Ovary (tissue), 9 donors: ENCODE results near the gene CCNC. TPM values are rescaled to one million over a fixed set of nuclear protein-coding genes. Genes with fewer than 3 reads are reported as not detected.

Experiments
- DNase-seq, 5 donors: peaks; one replicate each; pipeline ENCODE4 v3.0.0-alpha.2; 2019 to 2020
- H3K27ac ChIP-seq, 2 donors: fragments of 200-600 bp; one replicate each; pipeline versions ENCODE4 v1.5.1 to v1.8.0; 2019 to 2022
- H3K27me3 ChIP-seq: fragments of 200-600 bp; one replicate; pipeline ENCODE4 v1.8.0; 2022
- H3K36me3 ChIP-seq: fragments of 200-600 bp; sonication (generic); one replicate; pipeline ENCODE4 v1.5.1; 2019
- H3K4me1 ChIP-seq: one replicate; pipeline ENCODE4 v1.8.1; 2013; ENCODE audit warnings: mild to moderate bottlenecking, moderate library complexity; ENCODE audit not compliant: insufficient read depth
- H3K4me3 ChIP-seq: fragments of 200-600 bp; sonication (generic); one replicate; pipeline ENCODE4 v1.5.1; 2017
- H3K9me3 ChIP-seq, 2 donors: fragments of 200-600 bp in 1 of 2; sonication (generic) in 1 of 2; one replicate each; pipeline versions ENCODE4 v1.5.1 to v1.8.1; 2013 to 2019; ENCODE audit warnings: mild to moderate bottlenecking in 1 of 2, moderate library complexity in 1 of 2
- CTCF ChIP-seq, 3 donors: fragments of 450-650 bp in 2 of 3; fragments of 200-600 bp in 1 of 3; IDR thresholded peaks; one replicate each; pipeline versions ENCODE4 v1.5.1 to v1.8.0; 2016 to 2022; ENCODE audit warnings: antibody characterized with exemption in 3 of 3, mild to moderate bottlenecking in 1 of 3
- EP300 ChIP-seq: sonication (generic); formaldehyde crosslinking; IDR thresholded peaks from one replicate; pipeline ENCODE4 v1.6.1; 2017; ENCODE audit warnings: antibody characterized with exemption
- POLR2A ChIP-seq: fragments of 450-650 bp; IDR thresholded peaks from one replicate; pipeline ENCODE4 v1.6.1; 2017; ENCODE audit warnings: antibody characterized with exemption, mild to moderate bottlenecking, moderate library complexity
- WGBS, 3 donors: extraction: QIAGEN DNeasy Blood & Tissue Kit in 1 of 3; methylation state at CpG; one replicate each; pipeline versions ENCODE4 v1.1.5 to v1.1.7; 2013 to 2017; 5-methylcytosine and 5-hydroxymethylcytosine counted together
- intact Hi-C, 4 donors: fragments of 100-400 bp; cut with DNase I; formaldehyde crosslinking; loops; one replicate each; pipeline versions ENCODE4 v1.11.0 to v1.15.1; 2022 to 2023
- polyA plus RNA-seq, 2 donors: library from polyadenylated mRNA; stranded (reverse); fragments of 200-250 nt in 1 of 2; fragments of 350-450 nt in 1 of 2; fragmentation: Illumina TruSeq in 1 of 2; extraction: RNeasy Lipid Tissue Mini Kit (QIAGEN cat#74804) in 1 of 2; gene quantifications; one replicate each; pipeline ENCODE4 v1.2.3, GENCODE V29; 2013 to 2014
- total RNA-seq, 7 donors: library from RNA; depleted of rRNA in 2 of 7; stranded (reverse); fragments of >200 nt in 2 of 7; fragmentation: NEBNext Ultra II Directional in 3 of 7; extraction: Animal tissue kit (Norgen Biotek cat#: 25700) in 3 of 7; gene quantifications; one replicate each; pipeline versions ENCODE4 v1.1.0 to v1.2.4, GENCODE V29; 2016 to 2023
- donor health status: DM: no; HTN: no; CAD: no; lungs with moderate emphysema.
- donor health status: DM: no; HTN: no; CAD: no.
- donor health status: Bipolar disorder and iron deficiency.
- donor health status: DM: yes; HTN: yes; CAD: no.
- donor health status: DM: no; HTN: no; CAD: no.
- donor health status: DM: yes; HTN: yes; CAD: no.

The CCNC gene
- total and polyA plus RNA-seq, 9 donors, result 19.4 to 42.4 (median 28.9) TPM

DNA sequence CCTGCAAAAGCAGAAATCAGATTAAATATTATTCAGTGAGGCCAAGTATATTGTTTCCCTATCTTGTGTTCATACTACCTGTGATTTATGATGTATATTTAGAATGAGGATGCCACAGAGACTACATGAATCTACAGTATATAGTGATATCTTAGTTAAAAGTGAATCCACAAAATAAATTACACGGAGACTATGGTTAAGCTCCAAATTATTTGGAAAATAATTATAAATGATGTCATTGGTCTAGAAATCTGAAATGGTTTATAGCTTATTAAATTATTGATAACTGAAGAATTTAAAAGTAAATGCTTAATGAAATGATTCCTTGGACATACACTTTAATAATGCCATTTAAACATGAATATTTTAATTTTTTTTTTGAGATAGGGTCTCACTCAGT, 49.0 kb downstream of the CCNC start:
- DNase-seq, result no peak
- 83 to 92% (median 89%) methylated on average over 1 of the region's 1 CpG for WGBS, 3 donors

GRCh38 chr6:99514089-99514488, 54.4 kb downstream of the CCNC start:
- no peaks in the 10 kb centered on the region for H3K27me3 ChIP-seq
- no peak for TF ChIP-seq CTCF (IDR thresholded peaks at IDR 0.05)
- no peak for TF ChIP-seq POLR2A
- no peak for TF ChIP-seq EP300
- peaks cover 2% of the 10 kb centered on the region for H3K4me1 ChIP-seq
- no peak overlapping the region for H3K27ac ChIP-seq
- intact Hi-C loops, result no loop called here
- DNase-seq, result no peak
- H3K9me3 ChIP-seq, result no peaks in the 10 kb centered on the region
- no peak overlapping the region for H3K4me3 ChIP-seq
- no peaks in the 10 kb centered on the region for H3K36me3 ChIP-seq
- WGBS, 3 donors, result 32 to 47% (median 35%) methylated on average over 8 of the region's 8 CpGs

More for the DNA sequence above, 49.0 kb downstream of the CCNC start:
- Histone ChIP-seq H3K27ac (no peak overlapping the region), H3K27me3 (no peaks in the 10 kb centered on the region), H3K4me1 (no peaks in the 10 kb centered on the region), H3K4me3 (no peak overlapping the region), H3K36me3 (no peaks in the 10 kb centered on the region), H3K9me3 (no peaks in the 10 kb centered on the region)
- no peak for TF ChIP-seq EP300
- no peak for TF ChIP-seq CTCF (IDR thresholded peaks at IDR 0.05)
- no peak for TF ChIP-seq POLR2A
- intact Hi-C loops, result no loop called here

GRCh38 chr6:99512033-99512432, 56.4 kb downstream of the CCNC start:
- no peak for DNase-seq
- Histone ChIP-seq H3K36me3 (no peaks in the 10 kb centered on the region), H3K4me1 (peaks cover 2% of the 10 kb centered on the region), H3K4me3 (no peak overlapping the region), H3K27me3 (no peaks in the 10 kb centered on the region), H3K27ac (no peak overlapping the region), H3K9me3 (no peaks in the 10 kb centered on the region)
- intact Hi-C loops, result no loop called here
- WGBS, 3 donors, result 94 to 97% (median 95%) methylated on average over 1 of the region's 1 CpG
- TF ChIP-seq EP300 (no peak), POLR2A (no peak), CTCF (IDR thresholded peaks at IDR 0.05) (no peak)

- Histone ChIP-seq H3K4me3 (no peak overlapping the region), H3K36me3 (no peaks in the 10 kb centered on the region), H3K27ac (no peak overlapping the region), H3K27me3 (no peaks in the 10 kb centered on the region), H3K4me1 (no peaks in the 10 kb centered on the region), H3K9me3 (no peaks in the 10 kb centered on the region)
- TF ChIP-seq CTCF (IDR thresholded peaks at IDR 0.05) (no peak), EP300 (no peak)
- 94 to 97% (median 96%) methylated on average over 3 of the region's 3 CpGs for WGBS, 3 donors
- no peak for DNase-seq
- intact Hi-C loops, result no loop called here
Measured at GRCh38 chr6:99507648-99508047, 60.8 kb downstream of the CCNC start.

- Histone ChIP-seq H3K27ac (no peak overlapping the region), H3K4me3 (no peak overlapping the region), H3K4me1 (no peaks in the 10 kb centered on the region), H3K36me3 (no peaks in the 10 kb centered on the region), H3K9me3 (no peaks in the 10 kb centered on the region), H3K27me3 (no peaks in the 10 kb centered on the region)
- TF ChIP-seq CTCF (IDR thresholded peaks at IDR 0.05) (no peak), EP300 (no peak), POLR2A (no peak)
- intact Hi-C loops, result no loop called here
- 89 to 99% (median 95%) methylated on average over 2 of the region's 2 CpGs for WGBS, 3 donors
- no peak for DNase-seq
Measured at GRCh38 chr6:99501762-99502161, 66.7 kb downstream of the CCNC start.
